Posterior cingulate gyrus (tissue), 11 donors: ENCODE results near the gene CUTA.
A peak's percentile ranks its signal among the peaks of the same experiment; 100 is the strongest.

Experiments
- DNase-seq, 10 donors: peaks; one replicate each; pipeline versions ENCODE4 v3.0.0 to v3.0.0-alpha.2; 2020 to 2021; ENCODE audit warnings: mixed read lengths in 3 of 10
- intact Hi-C: fragments of 100-400 bp; cut with DNase I; formaldehyde crosslinking; loops from one replicate; pipeline ENCODE4 v1.15.1; 2023

The CUTA gene, protein sequence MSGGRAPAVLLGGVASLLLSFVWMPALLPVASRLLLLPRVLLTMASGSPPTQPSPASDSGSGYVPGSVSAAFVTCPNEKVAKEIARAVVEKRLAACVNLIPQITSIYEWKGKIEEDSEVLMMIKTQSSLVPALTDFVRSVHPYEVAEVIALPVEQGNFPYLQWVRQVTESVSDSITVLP

DNA sequence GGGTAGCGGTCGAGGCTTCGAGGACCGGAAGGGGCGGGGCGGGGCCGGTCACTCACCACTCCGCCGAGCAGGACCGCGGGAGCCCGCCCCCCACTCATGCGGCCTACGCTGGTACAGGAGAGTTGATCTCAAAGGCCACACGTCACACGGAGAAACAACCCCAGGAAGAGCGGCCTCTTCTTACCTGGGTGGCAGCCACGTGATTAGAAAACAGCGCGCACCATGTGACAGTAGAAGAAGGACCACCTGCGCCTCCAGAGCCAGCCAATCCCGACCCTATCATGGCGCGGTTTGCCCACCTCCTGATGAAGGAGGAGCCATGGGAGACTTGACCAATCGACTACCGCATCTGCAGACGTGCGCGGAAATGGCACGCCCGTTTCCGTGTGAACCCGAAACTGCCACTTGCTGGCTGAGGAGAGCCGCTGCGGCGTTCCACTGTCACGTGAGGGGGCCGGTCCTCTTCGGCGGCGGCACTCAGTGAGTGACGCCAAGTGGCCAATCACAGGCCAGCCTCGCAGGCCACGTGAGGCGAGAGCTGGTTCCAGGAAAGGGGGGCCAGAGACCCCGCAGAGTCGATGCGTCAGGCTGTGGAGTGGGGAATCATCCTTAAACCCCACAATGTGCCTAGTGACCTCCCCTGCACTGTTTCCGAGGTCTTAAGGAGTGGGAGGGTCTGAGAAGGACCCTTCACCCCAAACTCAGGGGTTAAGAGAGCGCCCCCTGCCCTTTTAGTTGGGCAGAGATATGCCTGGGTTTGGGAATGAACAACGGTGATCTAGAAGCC lies at the start of gene CUTA:
Gene CUTA, minus strand, starts transcription at position 205 of the 787 bp plus-strand sequence. Its CDS starts 107 bp downstream, at position 98.
- intact Hi-C loops = loop anchor here (1.0 to 10.0 kb wide), 2 partner anchors 8 to 103 kb away; partner anchors contain the start of genes TAPBP and ZBTB22

DNA sequence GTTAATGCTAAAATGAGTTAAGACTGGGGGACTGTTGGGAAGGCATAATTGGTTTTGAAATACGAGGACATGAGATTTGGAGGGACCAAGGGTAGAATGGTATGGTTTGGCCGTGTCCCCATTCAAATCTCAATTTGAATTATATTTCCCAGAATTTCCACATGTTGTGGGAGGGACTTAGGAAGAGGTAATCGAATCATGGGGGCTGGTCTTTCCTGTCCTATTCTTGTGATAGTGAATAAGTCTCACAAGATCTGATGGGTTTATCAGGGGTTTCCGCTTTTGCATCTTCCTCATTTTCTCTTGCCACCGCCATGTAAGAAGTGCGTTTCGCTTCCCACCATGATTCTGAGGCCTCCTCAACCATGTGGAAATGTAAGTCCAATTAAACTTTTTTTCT lies 49.2 kb upstream of the CUTA start:
- no peak for DNase-seq
- intact Hi-C loops = no loop called here

More for the DNA sequence above, at the start of gene CUTA:
- DNase-seq = peak; percentile 99 to 100 (median 100)

DNA sequence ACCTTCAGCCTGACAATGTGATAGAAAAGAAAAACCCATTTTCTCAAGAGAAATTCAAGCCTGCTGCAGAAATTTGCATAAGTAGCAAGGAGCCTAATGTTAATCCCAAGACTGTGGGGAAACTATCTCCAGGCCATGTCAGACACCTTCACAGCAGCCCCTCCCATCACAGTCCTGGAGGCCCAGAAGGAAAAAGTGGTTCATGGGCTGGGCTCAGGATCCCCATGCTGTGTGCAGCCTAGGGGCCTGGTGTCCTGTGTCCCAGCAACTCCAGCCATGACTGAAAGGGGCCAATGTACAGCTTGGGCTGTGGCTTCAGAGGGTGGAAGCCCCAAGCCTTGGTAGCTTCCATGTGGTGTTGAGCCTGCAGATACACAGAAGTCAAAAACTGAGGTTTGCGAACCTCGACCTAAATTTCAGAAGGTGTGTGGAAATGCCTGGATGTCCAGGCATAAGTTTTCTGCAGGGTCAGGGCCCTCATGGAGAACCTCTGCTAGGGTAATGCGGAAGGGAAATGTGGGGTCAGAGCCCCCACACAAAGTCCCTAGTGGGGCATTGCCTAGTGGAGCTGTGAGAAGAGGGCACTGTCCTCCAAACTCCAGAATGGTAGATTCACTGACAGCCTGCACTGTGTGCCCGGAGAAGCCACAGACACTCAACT lies 48.3 kb upstream of the CUTA start:
- intact Hi-C loops = no loop called here
- peak in 1 of 10 donors; percentile 63 for DNase-seq

DNA sequence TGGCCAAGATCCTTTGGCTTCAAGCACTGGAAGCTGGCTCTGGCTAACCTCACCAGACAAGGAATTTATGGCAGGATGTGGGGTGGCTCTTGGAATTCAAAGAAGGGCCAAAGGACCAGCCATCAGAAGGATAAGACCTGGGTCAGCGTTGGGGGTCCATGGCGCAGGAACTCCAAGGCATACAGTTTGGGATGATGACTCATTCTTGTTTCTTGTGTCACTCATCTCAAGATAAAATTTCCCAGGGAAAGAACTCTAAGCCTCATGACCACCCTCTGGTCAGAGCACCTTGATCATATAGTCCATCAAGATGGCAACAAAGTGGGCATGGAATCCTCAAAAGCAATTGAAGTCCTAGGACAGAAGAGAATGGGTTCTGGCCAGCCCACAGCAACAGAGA lies 41.3 kb upstream of the CUTA start:
- no peak for DNase-seq
- intact Hi-C loops = loop anchor here (10.0 kb wide), 1 partner anchor 116 kb away; no protein-coding TSS in a partner anchor

DNA sequence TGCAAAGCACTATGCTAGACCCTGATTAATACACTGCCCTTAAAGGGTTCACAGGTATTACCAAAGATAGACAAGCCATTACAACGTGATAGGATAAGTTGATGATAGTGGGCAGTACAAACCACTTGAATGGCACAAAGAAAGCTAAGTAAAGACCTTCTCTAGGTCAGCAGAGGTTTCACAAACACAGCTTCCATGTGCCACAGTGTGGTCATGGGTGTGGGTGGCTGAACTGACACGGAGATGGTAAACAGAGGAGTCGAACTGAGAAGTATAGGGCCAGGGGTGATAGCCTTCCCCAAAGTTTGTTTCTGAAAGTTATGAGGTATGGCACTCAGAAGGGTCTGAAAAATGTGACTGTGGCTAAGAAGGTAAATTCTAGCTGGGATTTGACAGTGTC lies 40.8 kb upstream of the CUTA start:
- intact Hi-C loops = loop anchor here (10.0 kb wide), 1 partner anchor 116 kb away; no protein-coding TSS in a partner anchor
- DNase-seq = no peak

DNA sequence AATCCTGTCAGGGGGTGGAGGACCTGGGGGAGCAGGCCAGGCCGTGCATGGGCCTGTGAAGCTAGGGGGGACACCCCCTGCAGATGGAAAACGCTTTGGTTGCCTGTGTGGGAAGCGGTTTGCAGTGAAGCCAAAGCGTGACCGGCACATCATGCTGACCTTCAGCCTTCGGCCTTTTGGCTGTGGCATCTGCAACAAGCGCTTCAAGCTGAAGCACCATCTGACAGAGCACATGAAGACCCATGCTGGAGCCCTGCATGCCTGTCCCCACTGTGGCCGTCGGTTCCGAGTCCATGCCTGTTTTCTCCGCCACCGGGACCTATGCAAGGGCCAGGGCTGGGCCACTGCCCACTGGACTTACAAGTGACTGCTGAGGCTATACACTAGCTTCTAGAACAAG lies 38.2 kb upstream of the CUTA start:
- peak in 1 of 10 donors; percentile 68 for DNase-seq
- intact Hi-C loops = loop anchor here (10.0 kb wide), 1 partner anchor 119 kb away; no protein-coding TSS in a partner anchor

DNA sequence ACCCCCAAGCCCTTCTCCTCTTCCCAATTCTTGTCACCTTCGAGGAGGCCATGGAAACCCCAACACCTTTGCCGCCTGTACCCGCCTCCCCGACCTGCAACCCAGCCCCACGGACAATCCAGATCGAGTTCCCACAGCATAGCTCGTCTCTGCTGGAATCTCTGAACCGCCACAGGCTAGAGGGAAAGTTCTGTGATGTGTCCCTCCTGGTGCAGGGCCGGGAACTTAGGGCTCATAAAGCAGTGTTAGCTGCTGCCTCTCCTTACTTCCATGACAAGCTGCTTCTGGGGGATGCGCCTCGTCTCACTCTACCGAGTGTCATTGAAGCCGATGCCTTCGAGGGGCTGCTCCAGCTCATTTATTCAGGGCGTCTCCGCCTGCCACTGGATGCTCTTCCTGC lies 37.1 kb upstream of the CUTA start:
- DNase-seq = peak in 1 of 10 donors; percentile 65
- intact Hi-C loops = loop anchor here (2.0 to 10.0 kb wide), 2 partner anchors 64 to 120 kb away; partner anchors contain the start of gene KIFC1

DNA sequence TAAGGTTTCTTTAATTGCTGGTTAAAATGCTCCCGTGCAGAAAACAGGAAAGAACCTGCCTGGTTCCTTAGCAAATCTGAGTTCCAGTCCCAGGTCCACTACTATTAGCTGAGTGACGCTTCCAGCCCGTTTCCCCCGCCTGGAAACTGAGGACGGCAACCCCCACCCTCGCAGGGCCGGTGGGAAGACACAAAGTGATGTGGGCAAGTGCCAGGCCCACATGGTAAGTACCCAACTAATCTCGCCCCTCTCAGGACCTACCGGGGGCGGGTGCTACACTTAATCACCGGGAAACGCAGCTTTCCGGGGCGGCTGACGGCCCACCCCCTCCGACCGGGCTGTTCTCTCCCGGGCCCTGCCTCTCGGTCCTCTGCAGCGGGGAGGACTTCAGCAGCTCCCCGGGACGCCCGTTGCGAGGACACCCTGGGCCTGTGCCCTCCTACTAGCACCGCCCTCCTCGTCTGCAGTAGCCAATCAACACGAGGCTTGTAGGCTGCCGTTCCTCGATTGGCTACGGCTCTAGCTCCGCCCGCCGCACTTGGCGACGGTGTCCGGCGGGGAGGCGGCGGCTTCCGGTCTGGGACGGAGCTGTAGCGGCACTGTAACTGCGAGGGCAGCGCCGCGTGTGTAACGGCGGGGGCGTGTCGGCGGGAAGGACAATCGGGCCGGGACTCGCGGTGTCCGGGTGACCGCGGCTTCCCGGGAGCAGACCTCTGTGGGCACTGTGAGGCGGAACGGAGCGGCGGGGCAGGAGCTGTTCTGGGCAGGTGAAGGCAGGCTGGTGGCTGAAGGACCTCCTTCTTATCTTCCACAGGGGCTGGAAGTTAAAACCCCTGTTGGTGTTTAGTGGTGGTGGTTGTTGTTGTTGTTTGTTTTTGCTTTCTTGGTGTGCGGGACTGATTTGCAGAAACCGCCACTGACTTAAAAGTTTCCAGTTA lies 36.4 kb upstream of the CUTA start, which contains the start of gene ZBTB9:
Gene ZBTB9, plus strand, starts transcription at position 568 of the 938 bp plus-strand sequence. CDS start 525 bp downstream, outside the sequence.
- intact Hi-C loops = loop anchor here (2.0 to 10.0 kb wide), 2 partner anchors 63 to 121 kb away; partner anchors contain the start of gene KIFC1
- peak; percentile 94 to 100 (median 96) for DNase-seq

DNA sequence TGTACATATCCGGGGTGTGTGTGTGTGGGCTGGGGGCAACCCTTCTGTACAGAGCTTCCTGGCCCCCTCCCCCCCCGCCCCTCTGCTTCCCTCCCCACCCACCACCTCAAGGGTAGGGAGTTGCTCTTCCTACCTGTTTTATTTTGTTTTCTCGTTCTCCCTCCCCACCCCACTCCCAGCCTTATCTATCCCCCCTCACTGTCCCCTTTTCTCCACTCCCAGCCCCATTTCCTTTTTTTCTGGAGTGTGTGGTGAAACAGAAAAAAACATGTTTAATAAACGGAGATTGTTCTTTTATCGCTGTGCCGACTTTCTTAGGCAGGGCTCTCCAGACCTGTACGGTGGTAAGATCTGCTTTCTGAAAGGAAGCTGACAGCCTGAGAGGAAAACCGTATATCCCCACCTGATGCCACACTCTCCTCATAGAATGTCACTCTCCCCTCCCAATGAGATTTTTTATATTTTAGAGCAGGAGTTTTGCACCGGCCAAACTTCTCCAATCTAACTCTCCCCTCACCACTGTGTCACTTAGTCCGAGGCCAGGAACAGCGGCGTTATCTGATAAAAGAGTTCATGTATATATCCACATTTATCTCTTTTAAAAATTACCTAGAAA lies 35.6 kb upstream of the CUTA start:
- intact Hi-C loops = loop anchor here (2.0 to 10.0 kb wide), 2 partner anchors 63 to 121 kb away; partner anchors contain the start of gene KIFC1
- DNase-seq = no peak

DNA sequence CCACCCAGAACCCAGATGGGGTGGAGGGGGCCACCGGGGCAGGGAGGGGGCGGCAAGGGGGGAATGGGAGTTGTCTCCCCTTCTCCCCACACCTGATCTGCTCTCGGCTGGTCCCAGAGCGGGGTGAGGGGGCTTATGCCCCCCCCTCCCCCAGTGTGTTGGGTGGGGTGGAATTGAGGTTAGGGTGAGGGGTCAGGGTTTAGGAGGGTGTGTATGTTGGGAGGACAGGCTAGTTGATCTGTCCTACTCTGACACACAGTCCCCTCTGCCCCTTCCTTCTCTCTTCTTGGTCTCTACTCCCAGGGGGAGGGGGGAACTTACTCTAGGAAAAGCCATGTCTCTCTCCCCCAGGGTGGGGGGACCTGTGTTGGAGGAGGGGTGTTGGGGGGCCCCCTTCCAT lies 34.6 kb upstream of the CUTA start:
- no peak for DNase-seq
- intact Hi-C loops = loop anchor here (10.0 kb wide), 1 partner anchor 122 kb away; no protein-coding TSS in a partner anchor

DNA sequence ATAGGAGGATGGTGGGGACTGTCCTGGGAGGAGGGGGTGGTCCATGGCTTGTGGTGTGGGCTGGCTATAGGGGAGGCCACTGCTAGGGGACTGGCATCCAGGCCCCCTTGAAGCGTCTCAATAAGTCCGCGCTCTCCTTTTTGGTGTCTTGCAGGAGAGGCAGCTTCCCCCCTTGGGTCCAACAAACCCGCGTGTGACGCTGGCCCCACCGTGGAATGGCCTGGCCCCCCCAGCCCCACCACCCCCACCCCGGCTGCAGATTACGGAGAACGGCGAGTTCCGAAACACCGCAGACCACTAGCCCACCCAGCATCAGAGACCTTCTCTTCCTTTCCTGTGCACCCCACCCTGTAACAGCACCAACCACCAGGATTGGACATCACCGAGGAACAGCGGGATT lies 33.7 kb upstream of the CUTA start:
- intact Hi-C loops = loop anchor here (10.0 kb wide), 1 partner anchor 123 kb away; no protein-coding TSS in a partner anchor
- no peak for DNase-seq

DNA sequence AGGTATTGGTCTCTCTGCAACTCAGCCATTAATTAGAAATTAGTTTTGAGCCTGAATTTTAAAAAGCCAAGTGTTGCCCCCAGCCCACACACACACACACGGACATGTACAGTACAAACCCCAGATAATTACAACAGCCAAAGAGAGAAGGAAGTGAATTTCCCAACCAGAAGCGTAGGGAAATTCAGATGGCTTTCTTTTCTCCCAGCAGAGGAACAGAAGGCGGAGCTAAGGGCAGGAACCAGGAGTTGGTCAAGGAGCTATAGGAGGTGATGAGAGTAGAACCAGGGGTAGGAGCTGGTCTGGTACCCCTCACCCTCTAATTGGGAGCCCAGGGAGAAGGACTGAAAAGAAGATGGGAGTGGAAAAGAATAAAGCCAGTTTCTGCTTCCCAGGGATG lies 32.5 kb upstream of the CUTA start:
- DNase-seq = no peak
- intact Hi-C loops = loop anchor here (10.0 kb wide), 1 partner anchor 124 kb away; no protein-coding TSS in a partner anchor

DNA sequence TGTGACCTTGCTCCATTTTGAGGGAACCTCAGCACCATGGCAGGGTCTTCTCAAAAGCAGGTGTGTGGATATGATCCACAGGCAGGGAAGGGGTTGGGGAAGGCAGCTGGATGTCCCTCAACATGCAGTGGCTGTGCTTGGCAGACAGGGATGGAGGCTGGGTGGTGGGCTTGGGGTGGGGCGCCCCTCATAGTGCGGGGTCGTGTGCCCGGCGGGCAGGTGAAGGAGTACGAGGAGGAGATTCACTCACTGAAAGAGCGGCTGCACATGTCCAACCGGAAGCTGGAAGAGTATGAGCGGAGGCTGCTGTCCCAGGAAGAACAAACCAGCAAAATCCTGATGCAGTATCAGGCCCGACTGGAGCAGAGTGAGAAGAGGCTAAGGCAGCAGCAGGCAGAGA lies 28.4 kb upstream of the CUTA start:
- intact Hi-C loops = no loop called here
- DNase-seq = no peak

DNA sequence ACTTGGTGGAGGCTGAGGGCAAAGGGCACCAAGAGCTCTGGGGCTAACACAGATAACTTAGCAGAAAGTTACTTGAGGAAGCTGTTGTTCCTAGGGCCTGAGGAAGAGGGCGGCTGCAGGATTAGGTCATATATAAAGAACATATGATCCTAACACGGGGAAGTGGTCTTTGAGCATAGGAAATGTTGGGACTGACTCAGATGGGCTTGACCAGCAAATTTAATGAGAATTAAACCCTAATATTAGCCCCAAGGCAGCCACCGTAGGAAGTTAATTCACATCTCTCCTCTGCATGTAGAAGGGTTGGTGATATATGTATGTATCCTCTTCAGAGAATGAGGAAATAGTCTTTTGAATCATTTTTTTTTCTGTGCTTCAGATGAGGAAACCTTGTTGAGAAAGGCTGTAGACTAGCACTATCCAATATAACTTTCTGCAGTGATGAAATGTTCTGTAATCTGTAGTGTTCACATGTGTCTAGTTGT lies 27.3 kb upstream of the CUTA start:
- DNase-seq = no peak
- intact Hi-C loops = no loop called here

DNA sequence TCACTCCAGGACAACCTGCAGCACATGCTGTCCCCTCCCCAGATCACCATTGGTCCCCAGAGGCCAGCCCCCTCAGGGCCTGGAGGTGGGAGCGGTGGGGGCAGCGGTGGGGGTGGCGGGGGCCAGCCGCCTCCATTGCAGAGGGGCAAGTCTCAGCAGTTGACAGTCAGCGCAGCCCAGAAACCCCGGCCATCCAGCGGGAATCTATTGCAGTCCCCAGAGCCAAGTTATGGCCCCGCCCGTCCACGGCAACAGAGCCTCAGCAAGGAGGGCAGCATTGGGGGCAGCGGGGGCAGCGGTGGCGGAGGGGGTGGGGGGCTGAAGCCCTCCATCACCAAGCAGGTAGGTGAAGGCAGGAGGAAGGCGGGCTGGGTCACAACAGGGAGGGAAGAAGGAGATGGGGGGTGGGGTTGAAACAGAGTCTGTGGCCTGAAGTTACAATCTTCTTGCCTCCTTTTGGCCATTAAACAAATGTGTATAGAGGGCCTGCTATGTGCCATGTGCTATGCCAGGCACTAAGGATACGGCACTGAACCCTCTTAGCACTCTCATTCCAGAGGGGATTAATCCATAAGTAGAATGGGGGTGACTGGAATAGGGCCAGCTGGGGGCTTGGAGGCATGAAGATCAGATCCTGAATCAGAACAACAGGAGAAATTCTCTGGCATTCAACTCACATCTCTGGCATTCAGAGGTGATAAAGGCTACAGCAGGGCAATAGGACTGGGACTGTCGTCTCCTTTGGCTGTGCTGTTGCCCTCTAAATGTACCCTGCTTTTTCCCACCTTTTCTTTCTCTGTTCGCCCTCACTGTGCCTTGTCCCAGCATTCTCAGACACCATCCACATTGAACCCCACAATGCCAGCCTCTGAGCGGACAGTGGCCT lies 26.0 kb upstream of the CUTA start:
- DNase-seq = no peak
- intact Hi-C loops = no loop called here

DNA sequence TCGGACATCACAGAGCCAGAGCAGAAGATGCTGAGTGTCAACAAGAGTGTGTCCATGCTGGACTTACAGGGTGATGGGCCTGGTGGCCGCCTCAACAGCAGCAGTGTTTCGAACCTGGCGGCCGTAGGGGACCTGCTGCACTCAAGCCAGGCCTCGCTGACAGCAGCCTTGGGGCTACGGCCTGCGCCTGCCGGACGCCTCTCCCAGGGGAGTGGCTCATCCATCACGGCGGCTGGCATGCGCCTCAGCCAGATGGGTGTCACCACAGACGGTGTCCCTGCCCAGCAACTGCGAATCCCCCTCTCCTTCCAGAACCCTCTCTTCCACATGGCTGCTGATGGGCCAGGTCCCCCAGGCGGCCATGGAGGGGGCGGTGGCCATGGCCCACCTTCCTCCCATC lies 25.1 kb upstream of the CUTA start:
- intact Hi-C loops = no loop called here

DNA sequence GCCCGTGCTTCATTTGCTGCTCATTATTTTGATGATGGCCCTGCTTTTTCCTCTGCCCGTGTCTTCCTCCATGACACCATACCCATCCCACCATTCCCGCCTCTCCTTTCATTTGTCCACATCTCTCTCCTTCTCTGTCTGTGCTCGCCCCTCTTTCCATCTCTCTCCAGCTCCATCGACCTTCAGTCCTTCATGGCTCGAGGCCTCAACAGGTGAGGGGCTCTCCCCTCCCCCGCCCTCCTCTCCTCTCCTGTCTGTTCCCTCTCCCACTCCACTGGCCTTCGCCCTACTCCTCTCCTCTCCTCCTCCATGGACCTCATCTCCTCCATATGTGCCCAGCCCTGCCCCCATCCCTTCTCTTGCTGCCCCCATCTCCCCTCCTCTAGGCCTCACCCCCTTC lies 24.4 kb upstream of the CUTA start:
- intact Hi-C loops = no loop called here

More for the DNA sequence above, 25.1 kb upstream of the CUTA start:
- DNase-seq = no peak

DNA sequence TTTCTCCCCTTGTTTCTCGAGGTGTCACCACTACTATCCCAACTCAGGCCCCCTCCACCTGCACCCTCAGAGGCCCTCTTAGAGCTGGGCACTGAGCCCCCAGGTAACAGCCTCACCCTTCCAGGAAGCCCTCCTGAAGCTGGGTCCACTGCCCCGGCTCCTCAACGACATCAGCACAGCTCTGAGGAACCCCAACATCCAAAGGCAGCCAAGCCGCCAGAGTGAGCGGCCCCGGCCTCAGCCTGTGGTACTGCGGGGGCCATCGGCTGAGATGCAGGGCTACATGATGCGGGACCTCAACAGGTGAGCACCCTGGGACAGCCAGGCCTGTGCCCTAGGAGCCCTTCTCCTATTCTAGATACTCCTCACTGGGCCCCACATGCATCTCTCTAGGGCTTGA lies 23.6 kb upstream of the CUTA start:
- intact Hi-C loops = no loop called here
- DNase-seq = peak in 1 of 10 donors; percentile 67

More for the DNA sequence above, 24.4 kb upstream of the CUTA start:
- DNase-seq = no peak
